ENCODE results near the gene ADCYAP1R1. TPM values are rescaled to one million over a fixed set of nuclear protein-coding genes. Genes with fewer than 3 reads are reported as not detected.

ADCYAP1R1 gene
- polyA plus RNA-seq (2012; ENCODE audit: insufficient read depth, insufficient read length, low read depth), result 4.7 TPM

GRCh38 chr7:31051598-31052486 is at the start of gene ADCYAP1R1:
ADCYAP1R1 (plus strand) TSS chr7:31052308; CDS start chr7:31063265, 10,957 bp downstream.
- Histone ChIP-seq H3K36me3 (no peaks in the 10 kb centered on the region), H3K4me1 (peaks cover 33% of the 10 kb centered on the region), H3K27me3 (peaks cover 17% of the 10 kb centered on the region), H3K9me3 (no peaks in the 10 kb centered on the region), H3K4me3 (ENCODE audit: low read depth, low read length) (peak within 1 kb of the TSS; percentile 51)
- no peak for TF ChIP-seq CTCF (IDR thresholded peaks at IDR 0.05; ENCODE audit: low read depth, low read length)
- peak; percentile 74 for DNase-seq

GRCh38 chr7:31003097-31003496 is 49.0 kb upstream of the ADCYAP1R1 start:
- no peaks in the 10 kb centered on the region for H3K9me3 ChIP-seq
- H3K4me3 ChIP-seq (ENCODE audit: low read depth, low read length), result no peak overlapping the region
- no peaks in the 10 kb centered on the region for H3K36me3 ChIP-seq
- no peak for DNase-seq
- no peak for TF ChIP-seq CTCF (IDR thresholded peaks at IDR 0.05; ENCODE audit: low read depth, low read length)
- H3K27me3 ChIP-seq, result no peaks in the 10 kb centered on the region
- H3K4me1 ChIP-seq, result no peaks in the 10 kb centered on the region

- H3K36me3 ChIP-seq, result no peaks in the 10 kb centered on the region
- no peak overlapping the region for H3K4me3 ChIP-seq (ENCODE audit: low read depth, low read length)
- H3K27me3 ChIP-seq, result no peaks in the 10 kb centered on the region
- H3K4me1 ChIP-seq, result no peaks in the 10 kb centered on the region
- TF ChIP-seq CTCF (IDR thresholded peaks at IDR 0.05; ENCODE audit: low read depth, low read length), result no peak
- H3K9me3 ChIP-seq, result no peaks in the 10 kb centered on the region
- DNase-seq, result no peak
Observed at GRCh38 chr7:31003721-31004120, 48.4 kb upstream of the ADCYAP1R1 start.

- Histone ChIP-seq H3K36me3 (no peaks in the 10 kb centered on the region), H3K4me1 (no peaks in the 10 kb centered on the region), H3K4me3 (ENCODE audit: low read depth, low read length) (no peak overlapping the region), H3K9me3 (no peaks in the 10 kb centered on the region), H3K27me3 (no peaks in the 10 kb centered on the region)
- no peak for TF ChIP-seq CTCF (IDR thresholded peaks at IDR 0.05; ENCODE audit: low read depth, low read length)
- no peak for DNase-seq
Observed at GRCh38 chr7:31004393-31004792, 47.7 kb upstream of the ADCYAP1R1 start.

- no peak for DNase-seq
- Histone ChIP-seq H3K4me1 (no peaks in the 10 kb centered on the region), H3K27me3 (no peaks in the 10 kb centered on the region), H3K9me3 (no peaks in the 10 kb centered on the region), H3K36me3 (no peaks in the 10 kb centered on the region), H3K4me3 (ENCODE audit: low read depth, low read length) (no peak overlapping the region)
- TF ChIP-seq CTCF (IDR thresholded peaks at IDR 0.05; ENCODE audit: low read depth, low read length), result no peak
Observed at GRCh38 chr7:31006857-31007256, 45.3 kb upstream of the ADCYAP1R1 start.

- Histone ChIP-seq H3K27me3 (no peaks in the 10 kb centered on the region), H3K36me3 (no peaks in the 10 kb centered on the region), H3K4me3 (ENCODE audit: low read depth, low read length) (no peak overlapping the region), H3K9me3 (no peaks in the 10 kb centered on the region), H3K4me1 (no peaks in the 10 kb centered on the region)
- no peak for TF ChIP-seq CTCF (IDR thresholded peaks at IDR 0.05; ENCODE audit: low read depth, low read length)
- DNase-seq, result no peak
Observed at GRCh38 chr7:31007634-31008033, 44.5 kb upstream of the ADCYAP1R1 start.

Data from BE2C (cell line).